NCI-H524 treated with DMSO at 0.1 percent for 48 hours (cell line): Measurements from ENCODE around the gene CHST10.
"Not testable (repeated sequence)": the region's sequence is repeated elsewhere in the genome, so short reads cannot be mapped to it uniquely, and the experiment has no call there.

Experiments
- DNase-seq: peaks from one replicate; lab custom pipeline; 2025; lab: John Stamatoyannopoulos, UW

The CHST10 gene, protein sequence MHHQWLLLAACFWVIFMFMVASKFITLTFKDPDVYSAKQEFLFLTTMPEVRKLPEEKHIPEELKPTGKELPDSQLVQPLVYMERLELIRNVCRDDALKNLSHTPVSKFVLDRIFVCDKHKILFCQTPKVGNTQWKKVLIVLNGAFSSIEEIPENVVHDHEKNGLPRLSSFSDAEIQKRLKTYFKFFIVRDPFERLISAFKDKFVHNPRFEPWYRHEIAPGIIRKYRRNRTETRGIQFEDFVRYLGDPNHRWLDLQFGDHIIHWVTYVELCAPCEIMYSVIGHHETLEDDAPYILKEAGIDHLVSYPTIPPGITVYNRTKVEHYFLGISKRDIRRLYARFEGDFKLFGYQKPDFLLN

DNA sequence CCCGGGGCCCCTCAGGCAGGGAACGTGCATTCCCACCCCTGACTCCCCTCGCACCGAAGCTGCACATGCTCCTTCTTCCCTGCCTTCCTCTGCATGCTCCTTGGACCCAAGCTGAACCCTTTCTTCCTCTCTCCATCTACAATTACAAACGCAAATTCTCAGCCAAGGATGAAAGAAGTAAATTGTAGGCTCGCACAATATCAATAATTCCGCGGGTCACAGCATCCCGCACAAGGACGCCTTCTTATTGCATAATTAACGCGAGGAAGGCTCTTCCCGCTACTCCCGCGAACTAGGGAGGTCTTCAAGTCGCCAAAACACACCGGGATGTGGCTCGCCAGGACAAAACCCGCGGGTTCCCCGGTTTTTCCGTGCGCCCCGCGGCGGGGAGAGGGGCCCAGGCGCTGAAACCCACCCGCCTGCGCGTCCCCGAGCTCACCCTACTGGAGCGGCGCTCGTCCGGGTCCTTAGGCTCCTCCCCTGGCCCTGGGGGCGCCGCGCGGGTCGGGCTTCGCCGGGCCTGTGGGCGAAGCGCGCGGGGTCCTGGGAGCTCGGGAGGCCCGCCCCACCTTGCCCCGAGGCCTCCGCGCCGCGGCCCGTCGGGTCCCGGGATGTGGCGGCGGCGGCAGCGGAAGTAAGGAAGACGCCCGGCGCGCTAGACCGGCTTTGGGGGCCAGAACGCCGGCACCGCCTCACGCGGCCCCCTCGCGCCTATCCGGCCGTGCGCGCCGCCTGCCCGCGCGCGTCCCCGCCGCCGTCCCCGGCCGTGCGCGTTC lies at the start of gene CHST10:
CHST10 (minus strand) TSS at position 734 of the 776 bp plus-strand sequence. CDS start 10,993 bp downstream, outside the sequence.
- no peak for DNase-seq

DNA sequence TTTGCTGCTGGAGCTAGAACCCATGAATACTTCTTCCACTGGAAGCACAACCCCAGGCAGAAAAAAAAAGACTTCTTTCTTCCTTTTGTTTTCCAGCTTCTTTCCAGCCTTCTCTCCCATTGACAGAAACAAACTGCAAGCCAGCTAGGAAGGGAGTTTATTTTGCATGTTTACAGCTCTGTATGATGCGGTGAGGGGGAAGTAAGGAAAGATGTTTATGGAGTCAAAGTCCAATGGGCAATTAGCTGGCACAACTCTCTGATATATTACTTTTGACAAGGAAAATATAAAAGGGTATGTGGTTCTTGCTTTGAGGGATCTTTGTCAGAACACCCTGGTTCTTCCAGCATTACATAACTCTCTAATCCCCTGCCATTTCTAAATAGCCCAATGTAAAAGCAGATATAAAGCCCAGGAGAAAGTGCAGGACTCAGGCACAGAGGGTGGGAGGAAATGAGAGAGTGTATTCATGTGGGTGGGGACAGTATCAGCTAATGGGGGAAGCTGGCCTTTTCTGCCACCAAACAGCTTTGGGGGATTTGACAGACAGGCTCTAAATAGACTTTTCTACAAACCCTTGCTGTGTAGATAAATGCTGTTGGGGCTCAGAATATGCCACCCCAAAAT lies 43.5 kb upstream of the CHST10 start:
- no peak for DNase-seq

DNA sequence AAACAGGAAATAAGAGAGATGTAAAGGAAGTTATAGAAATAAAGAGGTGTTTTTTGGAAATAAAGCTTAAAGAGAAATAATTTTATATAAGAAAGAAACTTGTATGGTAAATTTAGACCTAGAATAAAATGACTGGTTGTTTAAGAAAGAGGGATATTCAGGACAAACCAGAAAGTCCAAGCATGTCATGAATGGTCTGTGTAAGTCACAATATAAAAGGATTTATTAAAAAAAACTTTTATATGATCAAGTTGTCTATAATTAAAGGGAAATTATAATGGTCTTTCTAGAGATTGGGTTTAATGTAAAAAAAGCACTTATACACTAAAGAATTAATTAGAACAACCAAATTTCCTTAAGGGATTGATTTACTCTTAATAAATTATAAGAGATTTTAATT lies 38.9 kb upstream of the CHST10 start:
- DNase-seq, result not testable (repeated sequence)

DNA sequence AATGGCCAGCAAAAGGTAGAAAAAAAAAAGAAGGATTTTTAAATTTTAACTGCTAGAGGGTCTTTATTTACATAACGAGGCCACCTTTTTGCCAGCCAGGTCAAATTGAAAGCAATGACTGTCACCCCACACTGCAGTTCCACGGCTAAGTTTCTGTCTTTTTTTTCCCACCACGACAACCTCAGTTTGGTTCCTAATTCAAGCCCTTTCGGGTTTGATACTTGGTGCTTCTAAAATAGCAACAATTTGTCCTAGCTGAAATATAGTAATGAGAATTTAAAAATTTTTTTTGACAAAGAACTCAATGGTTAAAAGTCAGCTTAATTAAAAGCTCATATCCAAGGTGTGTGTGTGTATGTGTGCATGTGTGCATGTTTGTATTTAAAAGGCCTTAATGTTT lies 36.4 kb upstream of the CHST10 start:
- DNase-seq, result no peak

DNA sequence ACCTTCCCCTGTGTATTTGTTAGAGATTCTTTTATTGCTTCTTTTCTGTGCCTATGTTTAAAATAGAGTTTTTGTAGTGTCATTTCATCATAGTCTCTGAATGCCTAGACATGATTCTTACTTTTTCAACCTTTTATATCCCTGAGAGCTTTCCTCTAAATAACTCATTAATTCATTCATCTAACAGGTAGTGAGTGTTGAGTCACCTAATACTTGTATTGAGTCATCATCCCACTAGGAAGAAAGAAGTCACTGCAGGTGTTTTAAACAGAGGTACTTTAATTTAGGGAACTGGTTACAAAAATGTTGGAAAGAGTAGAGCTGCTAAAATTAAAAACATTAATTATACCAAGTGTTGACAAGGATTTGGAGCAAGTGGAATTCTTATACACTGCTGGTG lies 34.3 kb upstream of the CHST10 start:
- no peak for DNase-seq

DNA sequence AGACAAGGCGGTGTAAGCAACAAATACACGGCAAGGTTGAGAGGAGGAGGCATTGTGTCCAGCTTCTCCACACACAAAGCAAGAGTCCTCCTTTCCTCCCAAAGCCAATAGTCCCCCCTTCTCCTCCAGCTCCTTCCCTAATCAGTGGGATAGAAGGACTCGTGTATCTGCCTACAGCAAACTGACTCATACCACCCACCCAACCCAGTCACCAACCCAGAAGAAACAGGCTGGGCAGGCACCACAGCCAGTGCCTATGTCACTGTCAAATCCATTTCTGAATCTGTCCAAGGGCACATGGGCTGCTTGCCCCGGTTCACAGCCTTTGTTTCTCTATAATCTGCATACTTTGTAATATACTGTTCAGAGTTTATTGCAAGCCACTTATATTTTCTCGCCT lies 33.6 kb upstream of the CHST10 start:
- DNase-seq, result no peak

DNA sequence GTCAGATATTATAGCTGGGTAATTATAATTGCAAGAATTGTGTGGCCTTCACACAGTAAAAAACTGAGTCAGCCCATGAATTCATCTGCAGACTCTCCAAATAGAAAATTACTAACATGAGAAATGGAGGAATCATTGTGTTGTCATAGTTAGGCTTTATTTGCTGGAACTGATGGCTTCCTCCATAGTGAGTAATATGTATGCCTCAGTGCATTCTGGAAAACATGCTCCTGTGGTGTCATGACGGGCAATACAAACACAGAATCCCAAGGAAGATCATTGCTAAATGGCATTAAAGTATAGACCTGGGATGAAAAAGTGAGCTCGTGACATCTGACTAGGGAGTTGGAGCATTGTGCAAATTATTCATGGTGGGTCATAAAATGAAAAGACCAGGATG lies 29.2 kb upstream of the CHST10 start:
- no peak for DNase-seq

DNA sequence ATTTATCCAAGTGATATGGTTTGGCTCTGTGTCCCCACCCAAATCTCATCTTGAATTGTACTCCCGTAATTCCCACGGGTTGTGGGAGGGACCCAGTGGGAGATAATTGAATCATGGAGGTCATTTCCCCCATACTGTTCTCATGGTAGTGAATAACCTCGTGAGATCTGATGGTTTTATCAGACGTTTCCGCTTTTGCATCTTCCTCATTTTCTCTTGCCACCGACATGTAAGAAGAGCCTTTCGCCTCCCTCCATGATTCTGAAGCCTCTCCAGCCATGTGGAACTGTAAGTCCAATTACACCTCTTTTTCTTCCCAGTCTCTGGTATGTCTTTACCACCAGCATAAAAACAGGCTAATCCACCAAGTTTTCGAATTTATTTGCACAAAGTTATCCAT lies 20.3 kb upstream of the CHST10 start:
- DNase-seq, result no peak

DNA sequence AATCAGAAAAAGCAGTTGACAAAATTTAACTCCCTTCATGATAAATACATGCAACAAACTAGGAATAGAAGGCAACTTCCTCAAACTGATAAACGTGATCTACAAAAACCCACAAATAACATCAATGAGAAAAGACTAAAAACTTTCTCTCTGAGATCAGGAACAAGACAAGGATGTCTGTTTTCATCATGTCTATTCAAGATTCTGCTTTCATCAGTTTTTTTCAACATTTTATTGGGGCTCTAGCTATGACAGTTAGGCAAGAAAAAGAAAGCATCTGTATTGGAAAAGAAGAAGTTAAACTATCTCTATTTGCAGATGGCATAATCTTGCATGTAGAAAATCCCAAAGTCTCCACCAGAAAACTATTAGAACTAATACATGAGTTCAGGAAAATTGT lies 12.3 kb upstream of the CHST10 start:
- DNase-seq, result no peak

DNA sequence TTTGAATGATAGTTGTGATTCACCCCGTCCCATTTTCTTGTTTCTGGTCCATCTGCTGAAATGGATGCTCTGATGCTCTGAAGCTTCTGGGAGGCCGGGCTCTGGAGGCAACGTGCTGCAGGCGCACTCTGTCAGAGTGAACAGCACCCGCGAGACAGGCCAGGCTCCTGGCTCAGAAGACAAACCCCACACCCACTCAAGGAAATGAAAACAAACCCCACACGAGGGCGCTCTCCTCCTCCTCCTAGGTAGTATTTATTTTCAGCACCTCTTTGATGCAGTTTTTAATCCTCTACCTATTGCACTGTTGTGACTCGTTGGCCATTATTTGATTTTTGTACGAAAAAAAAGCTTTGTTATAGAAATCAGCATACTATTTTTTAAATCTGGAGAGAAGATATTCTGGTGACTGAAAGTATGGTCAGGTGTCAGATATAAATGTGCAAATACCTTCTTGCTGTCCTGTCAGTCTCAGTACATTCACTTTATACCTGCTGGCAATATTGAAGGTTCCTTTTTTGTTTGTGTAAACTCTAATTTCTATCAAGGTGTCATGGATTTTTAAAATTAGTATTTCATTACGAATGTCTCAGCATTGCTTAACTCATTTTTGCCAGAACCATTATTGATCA lies 10.3 kb upstream of the CHST10 start:
- no peak for DNase-seq

DNA sequence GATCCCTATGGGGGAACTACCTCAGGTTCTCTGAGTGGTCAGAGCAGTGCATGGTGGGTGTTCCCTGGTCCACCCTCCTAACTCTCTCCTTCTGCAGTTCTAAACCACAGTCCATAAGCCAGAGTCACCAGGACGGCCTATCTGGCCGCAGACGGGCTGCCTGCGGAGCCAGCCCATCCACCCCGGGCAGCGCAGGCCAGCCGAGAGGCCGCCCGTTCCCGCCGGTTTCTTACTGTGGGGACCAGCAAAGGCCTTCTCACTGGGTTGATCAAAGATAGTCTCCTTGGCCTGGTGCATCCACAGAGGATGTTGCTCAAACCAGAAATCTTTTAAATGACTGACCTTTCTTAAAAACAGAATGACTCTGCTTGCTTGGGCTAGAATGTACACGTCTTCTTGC lies 9.6 kb upstream of the CHST10 start:
- no peak for DNase-seq

DNA sequence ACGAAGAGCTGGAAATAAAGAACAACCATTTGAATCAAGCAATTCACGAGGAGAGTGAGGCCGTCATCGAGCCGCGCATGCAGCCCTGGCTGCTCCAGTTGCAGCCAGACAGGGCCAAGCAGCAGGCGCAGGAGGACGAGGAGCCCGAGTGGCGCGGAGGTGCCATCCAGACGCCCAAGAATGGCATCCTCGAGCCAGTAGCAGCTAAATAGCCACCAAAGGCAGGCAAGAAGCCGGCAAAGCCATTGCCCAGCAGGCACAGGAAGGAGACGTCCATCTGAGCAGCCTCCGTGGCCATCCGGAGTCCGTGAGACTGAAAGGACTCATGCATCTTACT lies 8.9 kb upstream of the CHST10 start:
- DNase-seq, result no peak

DNA sequence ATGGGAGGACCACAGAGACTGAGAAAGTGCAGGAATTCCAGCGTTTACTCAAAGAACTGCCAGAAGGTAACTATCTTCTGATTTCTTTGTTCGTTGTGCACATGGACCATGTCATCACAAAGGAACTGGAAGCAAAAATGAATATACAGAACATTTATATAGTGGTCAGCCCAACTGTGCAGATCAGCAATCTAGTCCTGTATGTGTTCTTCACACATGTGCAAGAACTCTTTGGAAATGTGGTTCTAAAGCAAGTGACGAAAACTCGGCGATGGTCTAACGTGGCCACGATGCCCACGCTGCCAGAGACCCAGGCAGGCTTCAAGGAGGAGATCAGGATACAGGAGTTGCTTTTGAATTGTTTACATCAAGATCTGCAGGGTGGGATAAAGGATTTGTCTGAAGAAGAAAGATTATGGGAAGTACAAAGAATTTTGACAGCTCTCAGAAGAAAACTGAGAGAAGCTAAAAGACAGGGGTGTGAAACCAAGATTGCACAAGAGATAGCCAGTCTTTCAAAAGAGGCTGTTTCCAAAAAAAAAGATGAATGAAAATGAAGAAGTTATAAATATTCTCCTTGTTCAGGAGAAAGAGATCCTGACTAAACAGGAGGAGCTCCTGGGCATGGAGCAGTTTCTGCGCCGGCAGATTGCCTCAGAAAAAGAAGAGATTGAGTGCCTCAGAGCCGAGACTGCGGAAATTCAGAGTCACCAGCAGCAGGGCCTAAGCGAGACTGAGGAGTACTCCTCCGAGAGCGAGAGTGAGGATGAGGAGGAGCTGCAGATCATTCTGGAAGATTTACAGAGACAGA lies 8.3 kb upstream of the CHST10 start:
- no peak for DNase-seq

DNA sequence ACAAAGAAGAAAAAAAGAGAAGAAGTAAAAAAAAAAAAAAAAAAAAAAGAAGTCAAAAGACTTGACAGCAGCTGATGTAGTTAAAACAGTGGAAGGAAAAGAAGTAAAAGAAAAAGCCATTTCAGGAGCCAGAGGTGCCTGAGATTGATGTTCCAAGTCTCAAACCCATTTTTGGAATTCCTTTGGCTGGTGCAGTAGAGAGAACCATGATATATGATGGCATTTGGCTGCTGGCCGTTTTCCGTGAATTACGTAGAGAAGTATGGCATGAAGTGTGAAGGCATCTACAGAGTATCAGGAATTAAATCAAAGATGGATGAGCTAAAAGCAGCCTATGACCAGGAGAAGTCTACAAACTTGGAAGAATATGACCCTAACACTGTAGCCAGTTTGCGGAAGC lies 7.6 kb upstream of the CHST10 start:
- no peak for DNase-seq

DNA sequence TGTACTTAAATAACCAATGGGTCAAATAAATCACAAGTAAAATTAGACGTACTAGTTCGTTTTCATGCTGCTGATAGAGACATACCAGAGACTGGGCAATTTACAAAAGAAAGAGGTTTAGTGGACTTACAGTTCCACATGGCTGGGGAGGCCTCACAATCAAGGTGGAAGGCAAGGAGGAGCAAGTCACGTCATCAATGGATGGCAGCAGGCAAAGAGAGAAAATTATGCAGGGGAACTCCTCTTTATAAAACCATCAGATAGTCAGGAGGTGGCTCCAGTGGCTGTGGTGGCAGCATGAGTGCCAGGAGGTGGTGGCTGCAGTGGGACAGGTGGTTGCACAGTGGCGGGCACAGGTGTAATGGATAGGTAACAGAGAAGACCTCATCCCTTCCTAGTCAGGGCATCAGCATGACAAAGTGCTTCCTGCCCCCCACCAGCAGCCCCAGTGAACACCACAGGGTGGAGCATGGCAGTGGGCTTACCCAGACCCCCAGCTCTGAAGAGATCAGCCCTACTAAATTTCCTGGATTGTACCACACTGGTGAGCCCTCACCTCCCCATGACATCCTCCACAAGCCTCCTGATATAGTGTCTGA lies 6.9 kb upstream of the CHST10 start:
- no peak for DNase-seq

DNA sequence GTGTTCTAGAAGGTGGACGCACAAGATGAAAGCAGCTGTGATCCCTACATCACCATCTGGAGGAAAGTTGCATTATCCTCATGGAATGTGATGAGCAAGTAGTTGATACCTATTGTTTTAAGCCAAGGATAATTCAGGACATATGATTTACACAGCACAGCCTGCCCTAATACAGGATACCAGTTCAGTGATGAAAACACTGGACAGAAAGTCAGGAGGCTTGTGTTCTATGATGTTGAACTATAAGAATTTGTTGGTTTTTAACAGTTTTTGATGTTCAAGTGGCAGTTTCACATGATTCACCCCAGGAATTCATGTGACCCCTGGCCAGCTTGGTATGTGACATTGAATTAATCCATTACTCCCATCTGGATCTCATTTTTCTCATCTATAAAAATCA lies 6.2 kb upstream of the CHST10 start:
- DNase-seq, result no peak

DNA sequence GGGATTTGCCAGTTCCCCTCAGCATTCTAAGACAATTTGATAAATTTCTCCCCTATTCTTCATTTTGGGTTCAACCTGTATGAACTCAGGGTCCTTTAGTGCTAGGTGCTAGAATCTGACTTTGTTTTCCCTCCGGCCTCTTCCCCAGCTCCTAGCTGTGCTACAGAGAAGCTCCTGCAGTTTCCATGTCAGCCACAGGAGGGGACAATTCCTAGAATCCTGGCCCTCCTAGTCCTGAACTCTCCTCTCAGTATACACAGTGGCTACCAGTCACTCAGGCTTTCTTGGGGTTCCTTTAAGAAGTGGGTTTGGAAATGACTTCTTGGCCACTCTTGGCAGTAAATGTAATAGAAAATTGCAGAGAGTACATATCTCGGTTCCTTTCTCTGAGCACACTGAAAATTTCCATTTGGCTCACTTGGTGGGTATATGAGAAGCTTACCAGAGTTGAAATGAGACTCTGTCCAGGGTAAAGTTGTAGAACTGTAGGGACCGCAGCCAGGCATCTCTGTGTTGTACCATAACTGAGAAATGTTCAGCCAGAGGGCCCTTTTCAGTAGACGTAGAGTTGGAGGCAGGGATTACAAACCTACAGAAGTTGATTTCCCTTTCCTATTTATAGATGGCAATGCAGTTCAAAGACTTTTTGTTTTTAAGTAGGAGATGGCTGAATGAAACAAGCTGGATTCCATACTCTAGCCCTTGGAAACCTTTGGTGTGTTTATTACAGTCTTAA lies 5.0 kb upstream of the CHST10 start:
- DNase-seq, result no peak

DNA sequence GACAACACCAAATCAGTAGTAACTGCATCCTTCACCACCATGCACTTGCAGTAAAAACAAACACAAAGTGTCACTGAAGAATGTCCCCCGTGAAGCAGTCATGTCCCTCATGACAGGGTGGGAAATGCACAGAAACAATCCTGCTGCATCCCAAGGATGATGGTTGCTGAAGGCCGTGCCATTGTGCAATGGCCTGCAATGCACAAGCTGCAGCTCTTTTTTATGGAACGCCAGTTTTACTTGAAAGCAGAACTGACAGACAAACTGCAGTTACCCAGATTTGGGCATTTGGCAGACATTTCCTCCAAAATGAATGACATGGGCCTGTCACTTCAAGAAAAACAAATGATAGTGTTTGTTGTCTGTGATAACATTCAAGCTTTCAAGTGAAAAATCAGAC lies 2.4 kb upstream of the CHST10 start:
- no peak for DNase-seq

DNA sequence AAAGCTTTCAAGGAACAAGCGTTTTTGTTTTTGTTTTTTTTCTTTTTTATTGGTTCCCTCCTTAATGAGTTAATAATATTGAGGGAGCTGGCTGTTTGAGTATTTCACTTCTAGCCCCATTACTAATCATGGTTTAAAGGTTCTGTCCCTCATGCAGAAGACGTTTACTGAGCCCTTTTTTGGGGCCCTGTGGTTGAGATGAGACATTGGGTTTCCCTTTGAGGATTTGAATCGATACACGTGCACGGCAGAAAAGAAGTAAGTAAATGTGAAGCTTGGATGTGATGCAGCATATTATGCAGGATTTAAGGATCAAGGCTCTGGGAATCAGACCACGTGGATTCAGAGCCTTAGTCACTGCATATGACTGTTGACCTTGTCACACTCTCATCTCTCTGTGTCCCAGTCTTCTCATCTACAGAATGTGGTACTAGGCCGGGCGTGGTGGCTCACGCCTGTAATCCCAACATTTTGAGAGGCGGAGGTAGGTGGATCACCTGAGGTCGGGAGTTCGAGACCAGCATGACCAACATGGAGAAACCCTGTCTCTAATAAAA lies 1.0 kb upstream of the CHST10 start:
- no peak for DNase-seq

DNA sequence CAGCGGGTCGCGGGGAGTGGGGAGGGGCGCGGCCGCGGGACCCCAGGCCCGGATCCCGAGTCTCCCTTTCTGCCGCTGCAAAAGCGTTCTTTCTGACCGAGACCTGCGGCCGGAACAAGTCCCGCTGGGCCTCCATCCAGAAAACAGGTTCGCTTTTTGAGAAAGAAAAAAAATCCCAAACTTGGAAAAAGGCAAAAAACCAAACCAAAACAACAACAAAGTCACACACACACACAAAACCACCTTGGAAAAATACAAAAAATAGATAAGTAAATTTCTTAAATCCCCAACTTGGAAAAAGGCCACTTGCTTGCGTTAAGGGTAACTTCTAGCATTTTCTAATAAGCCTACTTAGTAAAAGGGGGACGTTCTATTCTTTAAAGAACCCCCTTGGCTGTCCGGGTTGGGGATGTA lies 250 bp upstream of the CHST10 start:
- DNase-seq, result no peak
